ENCODE measurements around the gene SLC25A29. TPM values are rescaled to one million over a fixed set of nuclear protein-coding genes. Genes with fewer than 3 reads are reported as not detected.

Gene SLC25A29
- total and polyA plus RNA-seq, 2 of the 13 experiments (the other 11 are each of a cell fraction or from before 2014, with no cell fraction given) = 12.2 to 17.2 TPM

GRCh38 chr14:100323121-100323941 is 17.1 kb upstream of the SLC25A29 start, which contains the start of gene SLC25A47 (continued):
- TF ChIP-seq CSRNP2 (CRISPR knock-in tag; conservative IDR thresholded peaks at IDR 0.05; ENCODE audit: low read depth) (no peak), ZNF503 (CRISPR knock-in tag; IDR thresholded peaks at IDR 0.05) (no peak), PAWR (CRISPR knock-in tag; IDR thresholded peaks at IDR 0.05; ENCODE audit: borderline replicate concordance) (no peak), MEIS2 (CRISPR knock-in tag; IDR thresholded peaks at IDR 0.05) (no peak), DBP (CRISPR knock-in tag; IDR thresholded peaks at IDR 0.05; ENCODE audit: not compliant biosample characterization) (no peak), DRAP1 (CRISPR knock-in tag; IDR thresholded peaks at IDR 0.05) (peak; percentile 71), THYN1 (CRISPR knock-in tag; IDR thresholded peaks at IDR 0.05; ENCODE audit: borderline replicate concordance, low read depth) (no peak), KLF16 (CRISPR knock-in tag; IDR thresholded peaks at IDR 0.05) (no peak), SPEN (CRISPR knock-in tag; IDR thresholded peaks at IDR 0.05; ENCODE audit: low read depth) (peak; percentile 79), PHB2 (IDR thresholded peaks at IDR 0.05; ENCODE audit: partially characterized antibody) (no peak), ZNF703 (CRISPR knock-in tag; IDR thresholded peaks at IDR 0.05; ENCODE audit: borderline replicate concordance) (no peak), NFRKB (IDR thresholded peaks at IDR 0.05) (no peak), HNF1A (IDR thresholded peaks at IDR 0.05; ENCODE audit: low read depth) (no peak), HNF1A (CRISPR knock-in tag; IDR thresholded peaks at IDR 0.05; ENCODE audit: borderline replicate concordance) (0 out of 2 replicates have a peak, but pooled peaks have one; percentile 33), HMGA1 (CRISPR knock-in tag; conservative IDR thresholded peaks at IDR 0.05) (no peak), ZNF276 (CRISPR knock-in tag; IDR thresholded peaks at IDR 0.05; ENCODE audit: low read depth) (0 out of 2 replicates have a peak, but pooled peaks have one; percentile 66), ZNF709 (CRISPR knock-in tag; IDR thresholded peaks at IDR 0.05) (0 out of 2 replicates have a peak, but pooled peaks have one; percentile 24)
